ENCODE data around the gene SH3BGRL3.
"Not testable (repeated sequence)": the region's sequence is repeated elsewhere in the genome, so short reads cannot be mapped to it uniquely, and the experiment has no call there.

The SH3BGRL3 gene

GRCh38 chr1:26279456-26280332 lies at the start of gene SH3BGRL3:
Gene SH3BGRL3, plus strand, starts transcription at chr1:26280086. Its CDS starts 70 bp downstream, at chr1:26280156.
- peak; percentile 94 for DNase-seq (ENCODE audit: low spot score)

- DNase-seq (ENCODE audit: low spot score) = not testable (repeated sequence)
Observed at GRCh38 chr1:26230682-26231081, 49.2 kb upstream of the SH3BGRL3 start.

GRCh38 chr1:26233903-26234643 lies 45.8 kb upstream of the SH3BGRL3 start, which contains the start of gene CEP85:
Gene CEP85, plus strand, starts transcription at chr1:26234200. Its CDS starts 5,584 bp downstream, at chr1:26239784.
- DNase-seq (ENCODE audit: low spot score) = peak; percentile 100

GRCh38 chr1:26234644-26235370 lies 45.1 kb upstream of the SH3BGRL3 start:
- DNase-seq (ENCODE audit: low spot score) = peak; percentile 30

GRCh38 chr1:26237230-26237966 lies 42.5 kb upstream of the SH3BGRL3 start:
- DNase-seq (ENCODE audit: low spot score) = no peak

GRCh38 chr1:26239936-26240335 lies 40.0 kb upstream of the SH3BGRL3 start:
- no peak for DNase-seq (ENCODE audit: low spot score)

GRCh38 chr1:26252718-26253117 lies 27.2 kb upstream of the SH3BGRL3 start:
- no peak for DNase-seq (ENCODE audit: low spot score)

GRCh38 chr1:26254404-26254803 lies 25.5 kb upstream of the SH3BGRL3 start:
- DNase-seq (ENCODE audit: low spot score) = no peak

- DNase-seq (ENCODE audit: low spot score) = no peak
Observed at GRCh38 chr1:26257222-26257621, 22.7 kb upstream of the SH3BGRL3 start.

- DNase-seq (ENCODE audit: low spot score) = no peak
Observed at GRCh38 chr1:26259005-26259404, 20.9 kb upstream of the SH3BGRL3 start.

GRCh38 chr1:26259578-26259977 lies 20.3 kb upstream of the SH3BGRL3 start:
- no peak for DNase-seq (ENCODE audit: low spot score)

- DNase-seq (ENCODE audit: low spot score) = no peak
Observed at GRCh38 chr1:26263212-26263611, 16.7 kb upstream of the SH3BGRL3 start.

- DNase-seq (ENCODE audit: low spot score) = no peak
Observed at GRCh38 chr1:26265405-26265804, 14.5 kb upstream of the SH3BGRL3 start.

GRCh38 chr1:26268290-26269197 lies 11.3 kb upstream of the SH3BGRL3 start:
- DNase-seq (ENCODE audit: low spot score) = no peak

- no peak for DNase-seq (ENCODE audit: low spot score)
Observed at GRCh38 chr1:26269198-26269550, 10.7 kb upstream of the SH3BGRL3 start.

GRCh38 chr1:26274801-26275425 lies 5.0 kb upstream of the SH3BGRL3 start:
- no peak for DNase-seq (ENCODE audit: low spot score)

- DNase-seq (ENCODE audit: low spot score) = peak; percentile 81
Observed at GRCh38 chr1:26275580-26276431, 4.1 kb upstream of the SH3BGRL3 start.

- no peak for DNase-seq (ENCODE audit: low spot score)
Observed at GRCh38 chr1:26276432-26276838, 3.5 kb upstream of the SH3BGRL3 start.

- no peak for DNase-seq (ENCODE audit: low spot score)
Observed at GRCh38 chr1:26277261-26277661, 2.6 kb upstream of the SH3BGRL3 start.

Measured in germinal center (tissue), 1 donor.